PC-9 (cell line): ENCODE measurements around the gene IL12A.

Experiments
- EZH2 ChIP-seq: fragments of 200-600 bp; sonication (generic); IDR thresholded peaks from 2 replicates; pipeline ENCODE4 v1.8.0; 2017; ENCODE audit warnings: antibody characterized with exemption, low read depth
- TF ChIP-seq, protein P1 (sequence below): fragments of 200-600 bp; sonication (generic); conservative IDR thresholded peaks from 2 replicates; pipeline ENCODE4 v1.6.1; 2017; ENCODE audit warnings: mixed run types, antibody characterized with exemption, mild to moderate bottlenecking, moderate library complexity

DNA sequence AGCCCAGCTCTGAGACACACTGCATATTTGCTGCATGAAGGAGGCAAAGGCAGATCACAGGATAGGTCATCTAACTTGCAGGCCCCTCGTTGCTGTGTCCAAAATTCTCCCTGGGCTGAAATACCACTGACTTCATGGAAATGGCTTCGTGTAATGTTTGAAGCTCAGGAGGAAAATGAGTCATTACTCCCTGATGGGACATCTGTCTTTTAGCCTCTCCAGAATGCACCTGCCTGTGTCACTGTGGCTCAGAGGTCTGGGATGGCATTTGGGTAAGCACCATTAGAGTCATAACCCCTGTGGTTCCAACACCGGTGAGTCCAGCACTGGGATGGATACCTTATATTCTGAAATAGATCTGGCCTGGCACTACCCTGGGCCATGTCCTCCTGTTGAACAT lies 51.5 kb downstream of the IL12A start:
- TF ChIP-seq, protein P1, sequence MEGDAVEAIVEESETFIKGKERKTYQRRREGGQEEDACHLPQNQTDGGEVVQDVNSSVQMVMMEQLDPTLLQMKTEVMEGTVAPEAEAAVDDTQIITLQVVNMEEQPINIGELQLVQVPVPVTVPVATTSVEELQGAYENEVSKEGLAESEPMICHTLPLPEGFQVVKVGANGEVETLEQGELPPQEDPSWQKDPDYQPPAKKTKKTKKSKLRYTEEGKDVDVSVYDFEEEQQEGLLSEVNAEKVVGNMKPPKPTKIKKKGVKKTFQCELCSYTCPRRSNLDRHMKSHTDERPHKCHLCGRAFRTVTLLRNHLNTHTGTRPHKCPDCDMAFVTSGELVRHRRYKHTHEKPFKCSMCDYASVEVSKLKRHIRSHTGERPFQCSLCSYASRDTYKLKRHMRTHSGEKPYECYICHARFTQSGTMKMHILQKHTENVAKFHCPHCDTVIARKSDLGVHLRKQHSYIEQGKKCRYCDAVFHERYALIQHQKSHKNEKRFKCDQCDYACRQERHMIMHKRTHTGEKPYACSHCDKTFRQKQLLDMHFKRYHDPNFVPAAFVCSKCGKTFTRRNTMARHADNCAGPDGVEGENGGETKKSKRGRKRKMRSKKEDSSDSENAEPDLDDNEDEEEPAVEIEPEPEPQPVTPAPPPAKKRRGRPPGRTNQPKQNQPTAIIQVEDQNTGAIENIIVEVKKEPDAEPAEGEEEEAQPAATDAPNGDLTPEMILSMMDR, result no peak
- TF ChIP-seq EZH2, result no peak
